GM18907 (cell line): Measurements from ENCODE around the gene ACADVL.

ENCODE experiments used
- ATAC-seq: cut with Tn5 transposase; IDR thresholded peaks from one replicate; pipeline ENCODE4 v1.9.1; 2021; ENCODE audit warnings: mild to moderate bottlenecking, moderate library complexity; ENCODE audit not compliant: unreplicated experiment

The ACADVL gene

GRCh38 chr17:7216242-7217112 is 3.3 kb upstream of the ACADVL start:
- ATAC-seq = no peak

GRCh38 chr17:7217113-7217987 is 2.4 kb upstream of the ACADVL start:
- ATAC-seq = no peak

GRCh38 chr17:7218166-7218565 is 1.6 kb upstream of the ACADVL start:
- ATAC-seq = no peak

- ATAC-seq = no peak
Observed at GRCh38 chr17:7218758-7219157, 980 bp upstream of the ACADVL start.

GRCh38 chr17:7219229-7219811 is 418 bp upstream of the ACADVL start:
- no peak for ATAC-seq

GRCh38 chr17:7220593-7221277 is 997 bp downstream of the ACADVL start:
- no peak for ATAC-seq

GRCh38 chr17:7221278-7222092 is 1.7 kb downstream of the ACADVL start:
- ATAC-seq = no peak

- no peak for ATAC-seq
Observed at GRCh38 chr17:7222093-7222971, 2.6 kb downstream of the ACADVL start.

GRCh38 chr17:7222972-7223292 is 3.2 kb downstream of the ACADVL start:
- no peak for ATAC-seq

GRCh38 chr17:7223375-7223774 is 3.6 kb downstream of the ACADVL start:
- ATAC-seq = no peak

GRCh38 chr17:7224110-7224509 is 4.4 kb downstream of the ACADVL start:
- no peak for ATAC-seq

GRCh38 chr17:7224661-7225111 is 4.9 kb downstream of the ACADVL start:
- no peak for ATAC-seq

GRCh38 chr17:7225711-7226331 is 6.1 kb downstream of the ACADVL start:
- ATAC-seq = no peak

GRCh38 chr17:7226721-7227710 is 7.3 kb downstream of the ACADVL start:
- ATAC-seq = no peak

- no peak for ATAC-seq
Observed at GRCh38 chr17:7228920-7229319, 9.2 kb downstream of the ACADVL start.

- ATAC-seq = no peak
Observed at GRCh38 chr17:7229504-7229903, 9.8 kb downstream of the ACADVL start.

- ATAC-seq = no peak
Observed at GRCh38 chr17:7232114-7232513, 12.4 kb downstream of the ACADVL start.

GRCh38 chr17:7233701-7234082 is 14.0 kb downstream of the ACADVL start:
- no peak for ATAC-seq
